ENCODE data around the gene CRNN.

Gene CRNN

DNA sequence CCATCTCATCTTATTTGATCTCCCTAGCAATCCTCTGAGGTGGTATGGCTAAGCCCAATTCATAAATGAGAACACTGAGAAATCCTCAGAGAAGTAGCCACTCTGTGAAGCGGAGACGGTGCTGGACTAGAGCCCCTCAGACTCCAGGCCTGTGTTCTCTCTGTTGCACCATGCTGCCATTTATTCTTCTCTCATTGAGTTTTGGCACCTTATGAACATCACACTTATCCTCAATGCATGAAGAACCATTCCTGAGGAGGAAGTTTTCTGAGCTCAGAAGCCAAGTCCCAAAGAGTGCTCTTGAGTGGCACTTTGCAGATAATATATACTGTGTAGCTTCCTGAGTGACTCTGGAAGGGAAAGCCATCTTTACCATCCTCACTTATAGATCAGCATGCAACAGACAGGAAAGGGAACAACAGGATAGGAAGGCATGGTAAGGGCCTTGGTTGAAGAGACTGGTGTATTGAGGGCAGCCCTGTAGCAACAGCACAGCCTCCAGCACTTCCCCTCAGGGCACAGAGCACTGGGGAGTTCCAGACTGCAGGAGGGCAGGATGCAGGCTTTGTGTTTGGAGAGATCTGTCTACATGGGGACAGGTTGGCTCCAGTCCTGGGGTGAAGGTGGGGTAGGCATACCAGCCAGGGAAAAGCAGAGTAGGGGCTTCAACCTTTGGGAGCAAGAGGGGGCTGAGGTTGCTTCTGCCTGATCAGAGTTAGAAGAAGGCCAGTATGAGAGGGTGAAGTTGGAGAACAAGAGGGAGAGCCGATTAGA lies 1.6 kb upstream of the CRNN start:
- DNase-seq: no peak

- no peak for DNase-seq
Observed at GRCh38 chr1:152412756-152413155, 1.3 kb downstream of the CRNN start.

DNA sequence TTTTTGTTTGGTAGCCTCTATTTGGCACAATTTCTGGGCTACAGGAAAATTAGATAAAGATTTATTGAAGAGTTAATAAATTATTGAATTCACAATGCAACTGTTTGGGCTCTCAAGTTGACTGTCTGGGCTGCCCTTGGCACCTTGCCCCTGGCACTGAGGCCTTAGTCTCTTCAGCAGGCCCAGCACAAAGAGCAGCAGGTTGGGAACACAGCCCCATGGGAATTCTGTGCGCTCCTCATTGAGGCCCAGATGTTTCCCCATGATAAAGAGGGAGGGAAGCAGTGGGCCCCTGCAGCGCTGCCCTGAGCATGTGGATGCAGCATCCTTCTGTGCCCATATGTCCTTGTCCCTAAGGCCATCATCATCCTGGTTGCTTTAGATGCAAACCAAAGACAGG lies 2.9 kb downstream of the CRNN start:
- DNase-seq: no peak

- no peak for DNase-seq
Observed at GRCh38 chr1:152410599-152410998, 3.5 kb downstream of the CRNN start.

DNA sequence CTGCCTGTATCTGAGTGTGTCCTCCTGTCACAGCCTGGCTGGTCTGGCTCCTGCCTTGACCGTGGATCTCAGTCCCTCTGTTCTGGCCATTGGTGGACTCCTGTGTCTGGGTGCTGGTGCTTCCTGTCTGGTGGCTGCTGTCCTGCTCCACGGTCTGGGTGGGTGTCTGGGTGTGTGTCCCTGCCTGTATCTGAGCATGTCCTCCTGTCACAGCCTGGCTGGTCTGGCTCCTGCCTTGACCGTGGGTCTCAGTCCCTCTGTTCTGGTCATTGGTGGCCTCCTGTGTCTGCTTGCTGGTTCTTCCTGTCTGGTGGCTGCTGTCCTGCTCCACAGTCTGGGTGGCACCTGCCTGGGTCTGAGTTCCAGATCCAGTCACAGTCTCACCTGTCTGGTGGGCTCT lies 4.0 kb downstream of the CRNN start:
- DNase-seq: no peak

GRCh38 chr1:152408664-152409063 lies 5.4 kb downstream of the CRNN start:
- DNase-seq: no peak

DNA sequence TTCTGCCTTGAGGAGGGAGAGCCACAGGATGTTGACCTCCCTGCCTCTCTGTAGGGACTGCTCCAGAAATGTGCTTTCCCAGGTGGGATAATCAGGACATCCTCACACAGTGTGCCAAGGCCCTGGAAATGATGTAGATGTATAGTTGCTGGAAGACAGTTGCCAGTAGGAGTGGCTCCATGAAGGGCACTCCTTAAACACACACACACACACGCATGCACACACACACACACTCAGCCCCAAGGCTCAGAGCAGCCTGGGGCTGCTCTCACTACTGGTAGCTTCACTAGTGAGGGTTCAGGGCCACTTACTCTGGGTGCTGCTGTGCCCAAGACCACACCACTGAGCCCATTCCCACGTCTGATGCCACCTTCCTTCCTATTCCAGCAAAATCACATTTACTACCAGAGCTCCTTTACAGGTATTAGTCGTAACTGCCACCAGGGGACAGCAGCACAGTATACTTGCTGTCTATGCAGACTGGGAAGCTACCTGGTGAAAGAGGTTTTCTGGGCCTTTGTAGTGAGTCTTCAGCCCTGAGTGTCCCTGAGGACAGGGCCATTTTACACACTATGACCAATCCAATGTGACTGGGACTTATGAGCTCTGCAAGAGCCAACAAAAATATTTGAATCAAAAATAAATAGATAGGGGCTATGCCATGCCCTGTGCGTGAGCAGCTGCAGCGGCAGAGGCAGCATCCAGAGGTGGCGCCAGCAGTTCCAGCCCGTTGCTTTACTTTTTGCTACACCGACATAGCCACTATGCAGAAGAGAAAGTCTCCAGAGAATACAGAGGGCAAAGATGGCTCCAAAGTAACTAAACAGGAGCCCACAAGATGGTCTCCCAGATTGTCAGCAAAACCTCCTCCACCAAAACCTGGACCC lies 15.0 kb downstream of the CRNN start:
- peak; percentile 3 for DNase-seq

- no peak for DNase-seq
Observed at GRCh38 chr1:152397474-152397873, 16.6 kb downstream of the CRNN start.

DNA sequence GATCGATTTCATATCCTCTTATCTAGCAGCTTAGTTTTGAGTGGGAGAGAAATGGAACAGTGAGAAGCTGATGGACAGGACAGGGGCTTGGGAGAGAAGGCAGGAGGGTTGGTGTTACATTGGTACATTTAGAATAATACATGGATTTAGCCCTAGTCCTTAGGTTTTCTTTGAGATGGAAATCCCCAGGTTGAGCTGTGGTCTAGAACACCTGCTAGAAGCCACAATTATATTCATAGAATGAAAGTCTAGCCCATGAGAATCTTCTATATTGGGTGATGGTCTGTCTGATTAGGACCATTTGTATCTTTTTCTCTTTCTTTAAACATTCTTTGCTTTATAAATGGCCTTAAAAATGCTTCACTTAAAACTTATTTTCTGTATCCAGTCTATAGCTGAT lies 19.9 kb downstream of the CRNN start:
- DNase-seq: no peak

DNA sequence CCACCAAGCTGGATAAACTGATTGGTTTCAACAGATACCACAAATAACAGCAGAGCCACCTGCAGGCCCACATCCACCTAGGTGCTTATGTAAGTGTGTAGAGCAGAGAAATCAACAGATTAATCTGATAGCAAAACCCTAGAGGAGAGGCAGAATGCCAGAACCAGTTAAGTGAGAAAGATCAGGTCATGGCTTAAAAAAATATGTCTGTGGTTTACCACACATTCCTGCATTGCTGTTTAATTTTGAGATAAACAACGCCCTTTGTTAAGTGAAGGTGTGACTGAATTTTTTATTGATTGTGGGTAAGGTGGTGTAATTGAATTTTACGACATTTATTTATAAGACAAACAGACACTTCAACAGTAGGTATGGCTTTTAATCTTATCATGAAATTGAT lies 21.2 kb downstream of the CRNN start:
- no peak for DNase-seq

DNA sequence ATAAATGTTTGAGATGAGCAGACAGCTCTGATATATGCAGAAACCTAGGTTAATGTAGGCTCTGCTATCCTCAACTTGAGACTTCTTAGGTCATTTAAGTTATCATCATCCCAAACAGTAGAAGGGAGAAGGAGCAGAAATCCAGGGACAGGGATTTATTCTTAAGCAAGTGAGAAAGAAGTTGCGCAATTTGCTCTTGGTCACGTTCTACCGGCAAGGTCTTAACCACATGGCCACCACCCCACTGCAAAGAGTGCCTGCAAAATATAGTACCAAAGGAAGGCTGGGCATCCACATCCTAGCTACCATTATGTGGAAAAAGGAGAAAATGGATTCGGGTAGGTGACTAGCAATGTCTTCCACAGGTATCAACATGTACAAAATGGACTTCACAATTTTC lies 25.2 kb downstream of the CRNN start:
- no peak for DNase-seq

- no peak for DNase-seq
Observed at GRCh38 chr1:152386940-152387339, 27.1 kb downstream of the CRNN start.

DNA sequence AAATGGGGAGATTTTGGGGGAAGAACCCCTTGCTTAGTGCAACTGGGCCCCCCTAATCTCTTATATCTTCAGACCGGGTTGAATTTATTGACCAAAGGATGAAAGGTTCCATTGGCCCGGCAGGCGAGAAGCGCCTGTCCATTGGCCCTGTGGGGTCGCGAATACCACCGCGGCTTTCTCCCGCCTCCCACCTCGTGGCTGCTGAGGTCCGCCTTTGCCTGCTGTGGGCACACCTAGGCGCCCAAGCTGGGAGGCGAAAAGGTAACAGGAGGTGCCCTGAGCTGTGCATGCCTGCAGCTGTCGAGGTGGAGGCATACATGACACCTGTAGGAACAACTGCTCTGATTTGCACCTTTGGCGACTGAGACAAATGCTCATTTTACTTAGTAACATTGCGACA lies 33.1 kb downstream of the CRNN start:
- no peak for DNase-seq

DNA sequence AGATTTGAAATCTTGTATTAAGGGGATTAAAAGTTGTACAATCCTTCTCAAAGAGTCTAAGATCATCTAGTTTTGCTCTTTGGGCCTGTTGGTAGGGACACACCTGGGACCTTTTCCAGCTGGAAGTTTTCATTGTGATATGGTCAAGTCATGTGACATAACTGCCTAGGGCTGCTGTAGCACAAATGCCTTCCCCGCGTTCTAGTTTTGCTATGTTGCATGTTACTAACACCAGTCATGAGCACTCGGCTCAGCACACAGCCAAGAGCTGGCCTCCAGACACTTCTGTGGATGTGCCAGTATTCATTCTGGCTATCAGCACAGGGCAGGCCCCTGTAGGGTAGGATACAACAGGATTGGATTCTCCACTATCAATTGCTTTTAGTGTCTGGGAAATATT lies 39.6 kb downstream of the CRNN start:
- no peak for DNase-seq

DNA sequence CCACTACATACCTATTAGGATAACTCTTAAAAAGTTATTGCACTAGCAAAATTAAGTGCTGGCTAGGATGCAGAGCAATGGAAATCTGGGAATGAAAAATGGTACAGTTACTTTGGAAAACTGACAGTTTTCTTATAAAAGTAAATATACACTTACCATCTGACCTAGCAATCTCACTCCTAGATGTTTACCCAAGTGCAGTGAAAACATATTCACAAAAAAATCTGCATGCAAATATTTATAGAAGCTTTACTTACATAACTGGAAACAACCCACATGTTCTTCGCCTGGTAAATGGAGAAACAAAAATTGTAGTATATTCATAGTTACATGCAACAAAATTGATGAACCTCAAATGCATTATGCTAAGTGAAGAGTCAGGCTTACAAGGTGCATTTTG lies 41.4 kb downstream of the CRNN start:
- no peak for DNase-seq

- no peak for DNase-seq
Observed at GRCh38 chr1:152367436-152367835, 46.6 kb downstream of the CRNN start.

GRCh38 chr1:152359906-152360305 lies 54.2 kb downstream of the CRNN start, which contains the start of gene FLG2:
TSS of gene FLG2 (minus strand) at chr1:152360006. CDS start at chr1:152358884, 1,122 bp downstream.
- DNase-seq: no peak
